Kasumi-1 (cell line): ENCODE measurements around the gene AGMO.
"Not testable (repeated sequence)": the region's sequence is repeated elsewhere in the genome, so short reads cannot be mapped to it uniquely, and the experiment has no call there.

Experiments
- DNase-seq, 2 experiments: peaks; one replicate each; lab custom pipeline; 2025; lab: John Stamatoyannopoulos, UW

Gene AGMO

DNA sequence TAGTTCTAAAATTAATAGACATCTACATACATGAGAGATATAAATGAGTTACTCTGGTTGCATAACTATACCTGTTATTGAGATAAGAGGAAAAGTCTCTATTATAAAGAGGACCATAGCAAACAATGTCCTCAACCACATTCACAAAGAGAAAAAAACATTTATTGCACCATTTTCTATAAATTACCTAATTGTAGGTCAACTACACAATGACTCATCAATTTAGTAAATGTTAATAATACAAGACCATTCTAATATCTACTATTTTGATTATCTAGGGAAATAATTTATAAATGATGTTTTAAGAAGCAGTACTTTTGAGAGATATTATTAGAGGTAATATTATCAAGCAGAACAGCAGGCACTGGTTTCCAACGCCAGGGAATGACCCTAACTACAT lies 246.1 kb downstream of the AGMO start:
- DNase-seq, result no peak

DNA sequence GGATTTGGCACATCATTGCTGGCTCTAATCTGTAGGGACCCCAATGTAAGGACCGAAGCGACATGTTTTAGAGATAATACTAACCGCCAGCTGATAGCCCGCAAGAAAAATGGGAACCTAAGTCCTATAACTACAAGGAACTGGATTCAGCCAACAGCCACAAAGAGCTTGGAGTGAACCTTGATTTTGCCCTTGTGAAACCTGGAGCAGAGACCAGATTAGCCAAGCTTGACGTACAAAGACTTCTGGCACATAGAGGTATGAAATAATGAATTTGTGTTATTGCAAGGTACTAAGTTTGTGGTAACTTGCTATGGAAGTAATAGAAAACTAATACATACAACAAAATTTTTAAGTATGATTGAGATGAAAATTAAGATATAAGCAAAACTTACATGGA lies 246.9 kb downstream of the AGMO start:
- no peak for DNase-seq

DNA sequence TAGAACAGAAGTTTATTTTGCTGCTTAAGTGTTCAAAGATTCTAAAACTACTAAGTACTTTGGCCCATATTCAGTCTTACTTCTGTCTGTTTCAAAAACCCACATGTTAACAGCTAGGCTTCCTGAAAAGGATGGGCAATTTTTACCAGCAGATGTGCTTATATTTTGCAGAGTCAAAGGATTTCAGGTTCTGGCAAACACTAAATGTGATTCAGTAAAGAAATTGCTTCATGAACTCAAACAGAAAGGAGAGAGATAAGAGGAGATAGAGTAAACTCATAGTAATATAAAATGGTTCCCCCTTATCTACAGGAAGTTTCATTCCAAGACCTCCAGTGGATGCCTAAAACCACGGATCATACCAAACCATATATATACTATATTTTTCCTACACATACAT lies 248.5 kb downstream of the AGMO start:
- peak; percentile 1 to 4 for DNase-seq

DNA sequence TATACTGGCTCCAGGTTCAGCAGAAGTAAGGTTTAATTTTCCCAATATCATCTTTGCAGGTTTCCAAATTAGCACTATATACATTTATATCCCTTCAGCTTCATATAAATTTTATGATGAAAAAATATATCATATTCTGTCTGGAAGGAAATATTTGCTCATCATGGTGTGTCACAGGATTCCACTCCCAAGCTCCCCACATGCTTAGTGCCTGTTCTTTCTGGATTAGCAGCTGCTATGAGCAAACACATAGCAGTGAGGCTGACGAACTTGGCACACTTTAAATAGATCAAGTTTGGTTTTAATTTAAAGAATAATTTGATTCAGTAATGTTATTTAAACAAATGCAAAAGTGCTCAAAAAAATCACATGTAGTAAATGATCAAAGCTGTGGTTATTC lies 251.9 kb downstream of the AGMO start:
- DNase-seq, result no peak

DNA sequence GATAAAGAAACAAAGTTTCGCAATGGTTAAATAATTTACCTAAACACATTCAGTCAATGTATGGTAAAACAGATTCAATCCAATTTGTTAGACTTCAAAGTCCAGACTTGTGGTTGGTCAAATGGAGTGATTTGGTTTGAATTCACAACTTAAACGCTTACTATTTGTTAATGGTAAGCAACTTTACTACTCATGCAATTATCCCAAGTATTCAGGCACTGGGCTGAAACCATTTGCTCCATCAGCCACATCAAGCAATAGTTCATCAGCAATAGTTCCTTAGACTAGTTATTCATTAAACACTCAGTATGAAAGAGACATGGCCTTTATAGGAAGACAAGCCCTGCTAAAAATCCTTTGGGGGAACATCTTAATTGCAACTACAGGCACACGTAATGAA lies 253.0 kb downstream of the AGMO start:
- no peak for DNase-seq

DNA sequence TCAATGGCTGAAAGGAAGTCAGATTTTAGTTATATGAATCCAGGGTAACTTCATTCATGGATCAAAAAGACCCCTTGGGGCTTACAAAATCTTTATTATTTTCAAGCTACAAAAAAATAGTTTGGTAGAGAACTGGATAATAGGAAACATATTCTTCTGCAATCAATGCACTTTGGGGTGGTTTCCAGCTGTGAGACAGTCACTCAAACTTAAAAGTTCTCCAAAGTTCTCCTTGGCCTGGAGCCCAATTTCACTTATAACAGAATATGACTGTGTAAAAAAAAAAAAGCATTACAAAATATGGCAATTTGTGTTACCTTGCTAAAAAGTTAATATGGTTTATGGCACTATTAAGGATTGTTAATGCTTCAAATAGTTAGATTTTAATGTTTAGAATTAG lies 255.5 kb downstream of the AGMO start:
- DNase-seq, result no peak

DNA sequence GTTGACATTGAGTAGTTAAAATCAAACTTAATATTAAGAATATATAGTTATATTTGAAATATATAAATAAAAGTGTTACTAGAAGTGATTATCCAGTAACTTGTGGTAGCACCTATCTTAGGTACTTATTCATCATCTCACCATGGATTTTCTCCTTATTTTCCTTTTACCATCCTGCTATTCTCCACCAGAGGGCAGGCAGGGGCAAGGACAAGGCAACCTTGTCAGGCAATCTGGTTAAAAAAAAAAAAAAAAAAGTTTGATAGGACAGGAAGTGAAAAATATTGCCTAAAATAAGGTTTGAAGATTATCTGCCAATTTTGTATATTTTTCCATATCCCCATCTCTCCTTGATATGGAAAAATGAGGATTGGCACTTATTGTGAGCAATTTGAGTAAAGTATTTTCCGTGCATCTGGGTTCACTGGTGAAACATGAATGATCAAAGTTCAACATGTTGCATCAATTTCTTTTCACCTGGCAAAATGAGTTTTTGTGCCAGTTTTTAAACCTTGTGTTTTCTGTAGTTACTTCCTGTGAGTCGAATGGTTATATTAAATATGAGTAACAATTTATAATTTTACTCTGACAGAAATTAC lies 256.7 kb downstream of the AGMO start:
- peak; percentile 20 to 22 for DNase-seq

DNA sequence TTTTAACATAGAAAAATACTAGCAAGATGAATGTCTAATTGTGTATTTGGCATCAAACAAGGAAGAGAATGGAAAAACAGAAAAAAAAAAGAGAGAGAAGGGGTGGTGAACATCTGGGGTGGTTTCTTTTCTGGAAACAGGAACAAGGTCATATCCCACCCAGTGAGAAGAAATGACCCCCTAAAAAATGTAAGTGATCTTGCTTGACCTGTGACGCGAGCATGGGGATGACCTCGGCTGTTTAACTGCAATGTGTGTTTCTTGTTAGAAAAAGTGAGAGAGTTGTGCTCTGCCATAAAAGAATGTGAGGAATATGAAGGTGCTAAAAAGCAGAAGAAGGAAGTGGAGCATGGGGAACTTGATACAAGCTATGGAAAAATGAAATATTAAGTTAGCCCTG lies 258.5 kb downstream of the AGMO start:
- DNase-seq, result no peak

DNA sequence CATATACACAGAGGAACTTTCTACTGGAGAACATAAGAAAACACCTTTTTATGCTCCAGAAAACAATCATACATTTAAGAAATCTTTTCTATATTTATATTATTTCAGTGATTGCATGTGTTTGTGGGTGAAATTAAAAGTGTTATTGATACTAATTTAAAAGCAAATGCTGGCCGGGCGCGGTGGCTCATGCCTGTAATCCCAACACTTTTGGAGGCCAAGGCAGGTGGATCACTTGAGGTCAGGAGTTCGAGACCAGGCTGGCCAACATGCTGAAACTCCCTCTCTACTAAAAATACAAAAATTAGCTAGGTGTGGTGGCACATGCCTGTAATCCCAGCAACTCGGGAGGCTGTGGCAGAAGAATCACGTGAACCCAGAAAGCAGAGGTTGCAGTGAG lies 260.8 kb downstream of the AGMO start:
- not testable (repeated sequence) for DNase-seq

DNA sequence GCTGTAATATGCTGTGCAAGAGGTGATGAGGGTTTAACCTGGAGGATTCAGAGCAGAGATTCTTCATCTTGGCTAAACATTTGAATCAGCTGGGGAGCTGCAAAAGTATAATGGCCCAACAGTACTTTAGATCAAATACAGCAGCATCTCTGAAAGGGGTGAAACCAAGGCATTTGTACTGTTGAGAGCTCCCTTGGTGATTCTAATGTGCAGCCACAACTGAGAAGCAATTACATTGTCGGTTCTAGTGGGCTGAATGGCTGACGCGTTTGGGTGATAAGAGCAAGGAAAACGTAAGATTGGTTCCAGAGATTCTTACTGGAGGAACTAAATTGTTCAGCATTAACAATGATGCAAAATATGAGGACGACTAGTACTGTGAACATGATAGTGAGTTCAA lies 269.7 kb downstream of the AGMO start:
- DNase-seq, result no peak

DNA sequence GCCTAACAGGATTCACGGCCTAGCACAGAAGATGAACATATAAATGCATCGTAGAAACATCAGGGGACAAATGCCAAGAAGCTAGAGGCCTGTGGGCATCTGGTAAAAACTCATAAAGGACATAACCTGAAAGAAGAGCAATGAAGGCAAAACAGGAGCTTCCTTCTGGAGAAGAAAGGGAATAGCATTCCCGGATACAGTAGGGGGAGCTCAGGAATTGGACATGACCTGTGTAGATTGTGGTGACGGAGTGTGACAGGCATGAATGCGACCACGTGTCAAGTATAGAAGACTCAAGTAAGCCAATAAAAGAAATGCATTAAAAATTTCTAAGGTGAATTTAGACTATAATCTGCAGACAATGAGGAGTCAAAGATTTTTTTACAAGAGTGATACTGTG lies 270.1 kb downstream of the AGMO start:
- no peak for DNase-seq

DNA sequence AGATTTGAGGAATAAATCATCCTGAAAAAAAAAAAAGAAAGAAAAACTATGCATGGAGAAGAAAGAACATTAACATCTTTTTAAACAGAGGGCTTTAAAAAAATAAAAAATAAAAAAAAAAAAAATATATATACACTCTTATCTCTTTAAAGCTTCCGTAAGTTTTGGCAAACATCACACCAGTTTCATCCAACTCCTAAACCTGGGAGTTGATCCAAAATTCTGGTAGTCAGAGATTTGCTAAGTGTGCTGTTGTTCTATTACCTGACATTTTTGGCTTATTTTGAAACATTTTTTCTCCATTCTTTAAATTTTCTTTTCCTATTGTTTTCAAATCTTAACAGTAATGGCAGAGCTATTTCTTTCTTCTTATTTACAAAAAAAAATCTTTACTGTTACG lies 273.1 kb downstream of the AGMO start:
- DNase-seq, result no peak

DNA sequence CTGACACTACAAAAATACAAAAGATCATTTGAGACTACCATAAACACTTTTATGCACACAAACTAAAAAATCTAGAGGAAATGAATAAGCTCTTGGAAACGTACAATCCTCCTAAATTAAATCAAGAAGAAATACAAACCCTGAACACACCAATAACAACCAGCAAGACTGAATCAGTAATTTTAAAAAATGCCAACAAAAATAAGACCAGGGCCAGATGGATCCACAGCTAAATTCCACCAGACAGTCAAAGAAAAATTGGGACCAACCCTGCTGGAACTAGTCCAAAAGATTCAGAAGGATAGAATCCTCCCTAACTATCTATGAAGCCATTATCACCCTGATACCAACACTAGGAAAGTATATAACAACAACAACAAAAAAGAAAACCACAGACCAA lies 277.4 kb downstream of the AGMO start:
- no peak for DNase-seq

DNA sequence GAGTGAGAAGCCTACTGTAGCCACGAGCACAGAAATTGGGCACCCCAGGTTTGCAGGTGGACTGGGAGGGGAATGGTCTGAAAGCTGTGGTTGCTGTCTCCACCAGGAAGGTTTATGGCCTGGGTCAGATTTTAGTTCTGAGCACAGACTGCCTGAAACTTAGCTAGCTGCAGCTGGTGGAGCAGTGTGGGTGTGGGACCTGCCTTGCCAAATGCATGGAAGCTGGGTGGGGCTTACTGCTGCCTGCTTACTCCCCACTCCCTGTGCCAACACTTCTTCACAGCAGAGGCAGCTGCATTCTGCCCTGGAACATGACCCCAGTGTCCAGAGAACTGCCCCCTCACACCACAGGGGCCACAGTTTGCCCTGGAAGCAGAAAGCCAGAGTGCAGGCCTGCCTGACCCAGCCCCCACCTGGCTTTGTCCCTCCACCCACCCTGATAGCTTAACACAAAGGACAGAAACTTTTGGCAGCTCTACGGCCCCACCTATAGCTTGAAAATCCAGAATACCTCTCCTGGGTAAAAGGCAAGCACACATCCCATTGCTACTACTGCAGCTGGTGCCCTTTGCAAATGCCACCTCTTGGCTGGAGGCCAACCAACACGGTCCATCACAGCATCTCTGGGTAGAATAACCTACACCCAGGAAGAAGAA lies 281.6 kb downstream of the AGMO start:
- DNase-seq, result no peak

DNA sequence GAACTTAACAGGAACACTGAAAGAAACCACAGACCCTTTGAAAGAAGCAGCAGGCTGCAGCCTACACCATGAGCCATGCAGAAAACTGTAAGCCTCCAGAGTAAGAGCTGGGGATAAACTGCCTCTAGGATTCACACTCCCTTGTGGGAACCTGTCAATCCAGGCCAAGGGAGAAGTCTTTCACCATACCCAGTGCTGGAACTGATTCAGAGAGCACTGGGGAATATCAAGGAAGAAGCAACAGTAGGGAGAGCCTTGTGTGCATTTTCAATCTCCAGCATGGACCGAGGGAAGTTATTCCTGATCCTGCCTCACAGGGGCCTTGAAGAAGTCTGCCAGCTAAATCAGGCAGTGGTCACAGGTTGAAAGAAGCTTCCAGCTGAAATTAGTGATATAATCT lies 282.2 kb downstream of the AGMO start:
- no peak for DNase-seq

DNA sequence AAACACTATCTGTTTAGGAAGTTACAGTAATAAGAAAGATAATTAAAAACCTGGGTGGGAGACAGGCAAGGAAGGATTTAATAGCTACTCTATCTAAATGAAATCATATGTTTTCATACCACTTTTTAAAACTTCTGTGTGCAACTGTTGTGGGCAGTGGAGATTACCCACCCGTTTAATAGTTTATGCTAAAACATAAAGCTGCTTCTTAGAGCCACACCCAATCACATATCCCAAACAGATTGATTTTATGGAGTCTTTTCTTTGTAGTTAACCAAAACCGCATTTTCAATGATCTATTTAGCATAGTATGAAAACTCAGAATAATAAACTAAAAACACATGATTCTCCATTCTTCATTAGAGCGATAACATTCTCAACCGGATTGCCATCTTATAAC lies 304.1 kb downstream of the AGMO start:
- no peak for DNase-seq

DNA sequence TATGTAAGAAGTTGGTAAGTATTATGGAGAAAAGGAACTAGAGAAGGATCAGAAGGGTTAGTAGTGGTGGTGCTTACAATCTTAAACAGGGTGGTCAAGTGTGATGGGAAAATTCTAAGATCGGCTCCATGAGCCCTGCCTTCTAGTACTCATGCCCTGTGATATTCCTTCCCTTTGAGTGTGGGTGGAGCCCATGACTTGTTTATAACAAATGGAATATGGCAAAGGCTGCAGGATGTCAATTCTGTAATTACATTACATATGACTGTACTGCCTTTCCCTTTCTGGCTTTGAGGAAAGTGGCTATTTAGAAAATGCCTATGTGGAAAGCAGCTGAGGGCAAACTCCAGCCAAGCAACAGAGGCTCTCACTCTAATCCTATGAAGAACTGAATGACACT lies 309.6 kb downstream of the AGMO start:
- no peak for DNase-seq

DNA sequence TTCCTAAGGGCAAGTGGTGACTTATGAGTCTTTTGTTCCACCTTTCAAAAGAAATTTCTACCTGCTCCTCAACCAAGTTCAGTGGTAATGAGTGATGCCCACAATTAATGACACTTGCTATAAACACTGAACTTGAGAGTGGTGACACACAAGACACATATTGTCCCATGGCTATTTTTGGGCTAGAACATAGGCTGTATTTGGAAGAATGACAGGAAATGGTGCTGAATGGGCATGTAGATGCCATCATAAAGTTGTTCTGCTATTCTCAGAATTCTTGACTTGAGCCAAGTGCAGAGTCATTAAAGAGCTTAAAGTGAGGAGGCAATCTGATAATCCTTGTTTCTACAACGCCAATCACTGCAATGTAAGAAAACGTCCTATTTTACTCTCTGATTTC lies 313.3 kb downstream of the AGMO start:
- no peak for DNase-seq

DNA sequence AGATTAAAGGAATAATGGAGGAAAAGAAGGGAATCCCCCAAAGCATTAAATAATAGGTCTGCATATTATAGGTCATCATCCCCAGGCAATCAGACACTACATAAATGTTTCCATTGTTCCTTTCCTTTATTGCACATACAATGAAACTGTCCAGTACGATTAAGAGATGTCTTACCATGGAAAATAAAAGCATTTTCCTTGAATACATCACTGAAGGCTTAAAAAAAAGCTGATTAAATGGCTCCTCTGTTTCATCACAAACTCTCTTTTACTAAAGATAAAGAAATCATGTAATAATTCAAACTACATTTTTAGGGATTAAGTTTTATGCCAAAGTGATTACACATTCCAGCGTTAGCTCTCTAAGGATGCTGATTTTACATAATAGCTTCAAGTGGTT lies 316.0 kb downstream of the AGMO start:
- no peak for DNase-seq

DNA sequence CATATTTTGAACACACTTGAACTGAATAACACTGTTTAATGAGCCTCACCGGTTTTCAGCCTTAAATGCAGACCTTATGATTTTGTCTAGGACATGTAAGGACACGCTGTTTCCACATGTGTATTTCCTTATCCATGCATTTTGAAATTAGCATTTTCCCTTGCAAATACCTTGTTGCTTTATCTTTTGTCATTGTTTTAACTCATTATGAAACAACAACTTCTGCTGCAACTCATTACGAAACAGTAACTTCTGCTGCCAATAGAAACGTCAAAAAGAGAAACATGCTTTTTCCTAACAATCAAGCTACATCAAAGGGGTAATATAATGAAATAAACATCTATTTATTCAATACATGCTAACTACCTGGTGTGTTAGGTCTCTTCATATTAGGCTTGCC lies 322.0 kb downstream of the AGMO start:
- DNase-seq, result no peak

DNA sequence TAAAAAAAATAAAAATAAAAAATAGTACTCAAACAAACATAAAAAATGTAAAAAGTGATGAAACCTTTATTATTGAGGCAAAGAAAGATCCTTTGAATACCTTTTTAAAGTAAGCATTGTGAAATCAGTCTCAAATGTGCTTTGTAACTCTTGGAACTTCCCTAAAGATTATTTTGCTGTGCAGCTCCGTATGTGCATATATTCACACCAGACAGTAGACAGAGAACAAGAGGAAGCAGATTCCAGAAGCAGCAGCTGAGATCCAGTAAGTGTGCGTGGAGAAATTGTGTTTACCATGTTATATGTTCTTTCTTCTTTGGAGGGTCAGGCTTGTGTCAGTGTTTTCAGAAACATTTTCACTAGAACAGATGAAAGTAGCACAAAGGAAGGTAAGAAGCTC lies 324.9 kb downstream of the AGMO start:
- DNase-seq, result peak; percentile 42 to 47

DNA sequence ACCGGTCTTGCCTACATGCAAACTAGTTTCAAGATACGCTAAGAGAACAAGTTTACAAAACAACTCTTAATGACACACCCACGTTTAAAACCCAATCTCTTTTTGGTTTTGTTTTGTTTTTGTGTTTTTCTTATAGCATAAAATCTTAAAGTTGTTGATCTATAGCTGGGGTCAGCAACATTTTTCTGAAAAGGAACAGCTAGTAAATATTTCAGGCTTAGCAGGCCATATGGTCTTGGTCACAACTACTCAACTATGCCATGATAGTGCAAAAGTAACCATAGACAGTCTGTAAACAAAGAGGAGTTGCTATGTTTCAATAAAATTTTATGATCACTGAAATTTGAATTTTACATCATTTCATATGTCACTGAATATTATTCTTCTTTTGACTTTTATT lies 327.4 kb downstream of the AGMO start:
- no peak for DNase-seq

DNA sequence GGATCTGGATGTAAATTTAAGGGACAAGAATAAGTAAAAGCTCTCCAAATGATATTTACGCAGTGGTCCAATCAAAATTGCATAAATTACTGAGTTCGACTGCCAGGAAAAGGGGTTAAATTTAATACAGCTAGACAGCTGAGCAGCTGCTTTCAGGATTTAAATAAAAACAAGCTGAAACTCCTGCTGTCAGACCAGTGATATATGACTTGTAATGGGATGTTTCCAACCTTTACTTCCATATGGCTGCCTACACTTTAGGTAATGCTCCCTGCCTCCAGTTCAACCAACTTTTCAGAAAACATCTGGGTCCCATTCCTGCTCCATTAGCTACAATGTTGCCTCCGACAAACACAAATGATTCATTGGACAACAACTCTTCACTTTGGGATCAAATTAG lies 333.0 kb downstream of the AGMO start:
- DNase-seq, result no peak

DNA sequence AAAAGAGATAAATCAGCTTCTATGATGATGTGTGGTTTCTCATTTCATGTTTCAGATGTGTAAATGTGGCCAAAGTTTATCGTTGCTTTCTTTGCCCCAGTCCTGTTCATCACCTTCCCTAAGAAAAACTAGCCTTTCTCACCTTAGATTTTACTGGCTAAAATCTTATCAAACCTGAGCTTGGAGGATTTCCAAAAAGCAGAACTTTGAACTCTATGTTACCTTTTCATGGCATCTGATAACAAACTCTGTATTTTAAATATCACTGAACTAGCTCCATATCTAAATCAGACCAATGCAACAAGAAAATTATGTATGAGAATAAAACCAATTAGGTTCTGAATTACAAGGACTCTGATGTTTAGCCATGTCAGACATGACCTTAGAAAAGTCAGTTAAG lies 335.8 kb downstream of the AGMO start:
- no peak for DNase-seq
